Measurements from ENCODE around the gene CXCL11. TPM values are rescaled to one million over a fixed set of nuclear protein-coding genes. Genes with fewer than 3 reads are reported as not detected.

Gene CXCL11
- 4.4 and 4.7 TPM in 2 replicates for total RNA-seq

GRCh38 chr4:76035799-76036380 is at the start of gene CXCL11:
Gene CXCL11, minus strand, starts transcription at chr4:76036070. Its CDS starts 83 bp downstream, at chr4:76035987.

GRCh38 chr4:76074468-76074867 is 38.6 kb upstream of the CXCL11 start, which contains the start of gene ART3:
Gene ART3, plus strand, starts transcription at chr4:76074709. Its CDS starts 1,181 bp downstream, at chr4:76075890.

GRCh38 chr4:76023389-76023788 is 12.5 kb downstream of the CXCL11 start, which contains the start of gene CXCL10:
Gene CXCL10, minus strand, starts transcription at chr4:76023497. Its CDS starts 66 bp downstream, at chr4:76023431.

GRCh38 chr4:76007089-76007862 is 28.6 kb downstream of the CXCL11 start, which contains the start of gene CXCL9:
Gene CXCL9, minus strand, starts transcription at chr4:76007509. Its CDS starts 60 bp downstream, at chr4:76007449.

Other genes starting within 250 kb of the CXCL11 start
- gene PPEF2, start 133.6 kb downstream of the CXCL11 start, total RNA-seq: not detected in 2 replicates
- gene NAAA, start 95.1 kb downstream of the CXCL11 start, total RNA-seq: 59.8 and 86.5 TPM in 2 replicates
- 29.4 and 37.2 TPM in 2 replicates for gene SDAD1, start 45.1 kb downstream of the CXCL11 start, total RNA-seq
- not detected in 2 replicates for gene CXCL9, start 28.6 kb downstream of the CXCL11 start, total RNA-seq
- gene CXCL10, start 12.6 kb downstream of the CXCL11 start, total RNA-seq: 1.5 and 3.6 TPM in 2 replicates
- 0.07 TPM in 1 of 2 replicates, not detected in the other for gene ART3, start 38.6 kb upstream of the CXCL11 start, total RNA-seq
- gene NUP54, start 112.3 kb upstream of the CXCL11 start, total RNA-seq: 40.4 and 43.9 TPM in 2 replicates
- gene SCARB2, start 177.8 kb upstream of the CXCL11 start, total RNA-seq: 95.2 and 102 TPM in 2 replicates
- gene FAM47E, start 215.7 kb upstream of the CXCL11 start, total RNA-seq: not detected in 2 replicates